ENCODE data around the gene FDX2. TPM values are rescaled to one million over a fixed set of nuclear protein-coding genes. Genes with fewer than 3 reads are reported as not detected.

The FDX2 gene
- total and polyA plus RNA-seq, 2 donors (not counting 1 experiment from before 2014, with no cell fraction given), result 14.0 to 21.0 TPM

DNA sequence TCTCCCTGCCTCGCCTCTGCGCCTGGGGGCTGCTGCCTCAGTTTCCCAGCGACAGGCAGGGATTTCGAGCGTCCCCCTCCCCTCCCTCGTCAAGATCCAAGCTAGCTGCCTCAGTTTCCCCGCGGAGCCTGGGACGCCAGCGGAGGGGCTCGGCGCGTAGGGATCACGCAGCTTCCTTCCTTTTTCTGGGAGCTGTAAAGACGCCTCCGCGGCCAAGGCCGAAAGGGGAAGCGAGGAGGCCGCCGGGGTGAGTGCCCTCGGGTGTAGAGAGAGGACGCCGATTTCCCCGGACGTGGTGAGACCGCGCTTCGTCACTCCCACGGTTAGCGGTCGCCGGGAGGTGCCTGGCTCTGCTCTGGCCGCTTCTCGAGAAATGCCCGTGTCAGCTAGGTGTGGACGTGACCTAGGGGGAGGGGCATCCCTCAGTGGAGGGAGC lies 45.6 kb downstream of the FDX2 start:
- H3K79me2 ChIP-seq (ENCODE audit: control insufficient read depth, insufficient read depth, low read length), result no peaks in the 10 kb centered on the region
- H3K9me3 ChIP-seq (ENCODE audit: control insufficient read depth, insufficient read depth, low read depth, low read length), result no peaks in the 10 kb centered on the region
- DNase-seq (ENCODE audit: low read depth in 2 of 2), result no peak
- H3K27ac ChIP-seq (ENCODE audit: insufficient read depth, low read length), result no peak overlapping the region
- H3K4me3 ChIP-seq (replicated peaks in 1 of 4; ENCODE audit: control extremely low read depth in 1 of 4, insufficient read depth in 1 of 4, low read depth in 3 of 4, low read length in 4 of 4), result peak overlapping the region in 2 of 4 experiments; percentile 2 to 61
- peak overlapping the region; percentile 68 for H3K4me2 ChIP-seq (ENCODE audit: extremely low read depth, insufficient read depth, low read length)
- no peaks in the 10 kb centered on the region for H4K20me1 ChIP-seq (ENCODE audit: control insufficient read depth, extremely low read depth, insufficient read depth, low read length)
- no peaks in the 10 kb centered on the region for H3K36me3 ChIP-seq (ENCODE audit: control insufficient read depth, insufficient read depth, low read length)
- peak overlapping the region; percentile 3 for H2AFZ ChIP-seq (ENCODE audit: low read length)
- TF ChIP-seq EZH2 (IDR thresholded peaks at IDR 0.05; ENCODE audit: low read length, missing control alignments) (no peak), CTCF (conservative IDR thresholded peaks at IDR 0.05 in 1 of 2, IDR thresholded peaks at IDR 0.05 in 1 of 2; ENCODE audit: low read depth in 1 of 2, low read length in 2 of 2) (no peak)
- H3K9ac ChIP-seq (ENCODE audit: insufficient read depth, low read length), result no peak overlapping the region
- peaks cover 13% of the 10 kb centered on the region for H3K27me3 ChIP-seq (ENCODE audit: control insufficient read depth, insufficient read depth, low read length)
- H3K4me1 ChIP-seq (ENCODE audit: control insufficient read depth, extremely low read depth, insufficient read depth, low read length), result peaks cover 7% of the 10 kb centered on the region

DNA sequence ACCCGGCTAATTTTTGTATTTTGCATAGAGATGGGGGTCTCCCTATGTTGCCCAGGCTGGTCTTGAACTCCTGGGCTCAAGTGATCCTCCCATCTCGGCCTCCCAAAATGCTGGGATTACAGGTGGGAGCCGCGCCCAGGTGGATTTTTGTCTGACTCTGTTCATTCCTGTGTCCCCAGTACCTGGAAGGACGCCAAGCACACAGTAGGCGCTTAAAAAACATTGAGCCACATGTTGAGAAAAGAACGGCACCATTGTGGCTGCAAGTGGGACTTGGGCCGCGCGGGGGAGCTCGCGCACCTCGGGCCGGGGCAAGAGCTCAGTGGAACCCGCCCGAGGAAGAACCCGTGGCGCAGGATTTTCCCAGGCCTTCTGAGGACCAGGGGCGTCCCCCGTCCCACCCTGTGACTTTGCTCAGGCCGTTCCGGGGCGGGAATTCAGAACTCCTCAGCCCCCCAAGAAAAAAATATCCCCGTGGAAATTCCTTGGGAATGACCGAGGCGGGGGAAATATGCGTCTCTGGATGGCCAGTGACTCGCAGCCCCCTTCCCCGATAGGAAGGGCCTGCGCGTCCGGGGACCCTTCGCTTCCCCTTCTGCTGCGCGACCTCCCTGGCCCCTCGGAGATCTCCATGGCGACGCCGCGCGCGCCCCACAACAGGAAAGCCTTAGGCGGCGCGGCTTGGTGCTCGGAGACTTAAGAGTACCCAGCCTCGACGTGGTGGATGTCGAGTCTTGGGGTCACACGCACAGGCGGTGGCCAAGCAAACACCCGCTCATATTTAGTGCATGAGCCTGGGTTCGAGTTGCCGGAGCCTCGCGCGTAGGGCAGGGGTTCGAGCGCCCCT lies 46.3 kb downstream of the FDX2 start:
- Histone ChIP-seq H2AFZ (ENCODE audit: low read length) (no peak overlapping the region), H3K36me3 (ENCODE audit: control insufficient read depth, insufficient read depth, low read length) (no peaks in the 10 kb centered on the region), H3K4me1 (ENCODE audit: control insufficient read depth, extremely low read depth, insufficient read depth, low read length) (peaks cover 7% of the 10 kb centered on the region), H3K9ac (ENCODE audit: insufficient read depth, low read length) (no peak overlapping the region), H3K79me2 (ENCODE audit: control insufficient read depth, insufficient read depth, low read length) (no peaks in the 10 kb centered on the region), H3K27ac (ENCODE audit: insufficient read depth, low read length) (no peak overlapping the region), H3K9me3 (ENCODE audit: control insufficient read depth, insufficient read depth, low read depth, low read length) (no peaks in the 10 kb centered on the region), H3K27me3 (ENCODE audit: control insufficient read depth, insufficient read depth, low read length) (peaks cover 13% of the 10 kb centered on the region), H3K4me2 (ENCODE audit: extremely low read depth, insufficient read depth, low read length) (peak overlapping the region; percentile 62), H3K4me3 (replicated peaks in 1 of 4; ENCODE audit: control extremely low read depth in 1 of 4, insufficient read depth in 1 of 4, low read depth in 3 of 4, low read length in 4 of 4) (peak overlapping the region in 1 of 4 experiments; percentile 61), H4K20me1 (ENCODE audit: control insufficient read depth, extremely low read depth, insufficient read depth, low read length) (no peaks in the 10 kb centered on the region)
- TF ChIP-seq CTCF (conservative IDR thresholded peaks at IDR 0.05 in 1 of 2, IDR thresholded peaks at IDR 0.05 in 1 of 2; ENCODE audit: low read depth in 1 of 2, low read length in 2 of 2) (peak; percentile 78 to 86), EZH2 (IDR thresholded peaks at IDR 0.05; ENCODE audit: low read length, missing control alignments) (no peak)
- DNase-seq (ENCODE audit: low read depth in 2 of 2), result peak; percentile 62 to 66

DNA sequence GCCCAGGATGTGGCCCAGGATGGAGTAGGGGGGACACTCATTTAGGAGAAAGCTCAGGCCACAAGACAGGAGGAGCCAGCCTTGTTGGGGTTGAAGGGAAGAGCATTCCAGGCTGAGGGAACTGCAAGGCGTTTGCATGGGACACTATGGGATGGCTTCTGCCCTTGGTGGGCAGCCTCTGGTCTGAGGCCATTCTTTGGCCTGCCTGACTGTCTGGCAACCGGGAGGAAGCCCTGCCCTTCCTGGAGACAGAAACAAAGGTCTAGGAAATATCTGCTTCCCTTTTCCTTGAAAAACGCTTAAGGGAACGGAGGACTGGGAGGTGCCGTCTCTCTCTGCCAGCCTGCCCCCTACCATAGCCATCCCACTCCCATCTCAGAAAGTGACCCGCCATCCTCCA lies 47.7 kb downstream of the FDX2 start:
- Histone ChIP-seq H3K4me1 (ENCODE audit: control insufficient read depth, extremely low read depth, insufficient read depth, low read length) (peaks cover 7% of the 10 kb centered on the region), H3K27me3 (ENCODE audit: control insufficient read depth, insufficient read depth, low read length) (peaks cover 13% of the 10 kb centered on the region), H4K20me1 (ENCODE audit: control insufficient read depth, extremely low read depth, insufficient read depth, low read length) (no peaks in the 10 kb centered on the region), H3K79me2 (ENCODE audit: control insufficient read depth, insufficient read depth, low read length) (no peaks in the 10 kb centered on the region), H3K36me3 (ENCODE audit: control insufficient read depth, insufficient read depth, low read length) (no peaks in the 10 kb centered on the region), H3K4me2 (ENCODE audit: extremely low read depth, insufficient read depth, low read length) (no peak overlapping the region), H3K9ac (ENCODE audit: insufficient read depth, low read length) (no peak overlapping the region), H2AFZ (ENCODE audit: low read length) (no peak overlapping the region), H3K27ac (ENCODE audit: insufficient read depth, low read length) (no peak overlapping the region), H3K4me3 (replicated peaks in 1 of 4; ENCODE audit: control extremely low read depth in 1 of 4, insufficient read depth in 1 of 4, low read depth in 3 of 4, low read length in 4 of 4) (no peak overlapping the region), H3K9me3 (ENCODE audit: control insufficient read depth, insufficient read depth, low read depth, low read length) (no peaks in the 10 kb centered on the region)
- TF ChIP-seq EZH2 (IDR thresholded peaks at IDR 0.05; ENCODE audit: low read length, missing control alignments) (no peak), CTCF (conservative IDR thresholded peaks at IDR 0.05 in 1 of 2, IDR thresholded peaks at IDR 0.05 in 1 of 2; ENCODE audit: low read depth in 1 of 2, low read length in 2 of 2) (no peak)
- DNase-seq (ENCODE audit: low read depth in 2 of 2), result no peak
